Neural progenitor cell (in vitro differentiated cells): ENCODE measurements around the gene TANC1. TPM values are rescaled to one million over a fixed set of nuclear protein-coding genes. Genes with fewer than 3 reads are reported as not detected.

ENCODE experiments used
- DNase-seq: peaks from one replicate; pipeline ENCODE4 v3.0.0-alpha.2; 2016; ENCODE audit warnings: low spot score
- H2AFZ ChIP-seq: fragments of 200-600 bp; sonication (generic); replicated peaks from 2 replicates; pipeline ENCODE4 v1.6.1; 2016; ENCODE audit warnings: antibody characterized with exemption
- H3F3A ChIP-seq: fragments of 200-600 bp; sonication (generic); 2 replicates; pipeline ENCODE4 v1.6.1; 2016; ENCODE audit warnings: antibody characterized with exemption, low read depth
- H3K27ac ChIP-seq: fragments of 200-600 bp; sonication (generic); 2 replicates; pipeline ENCODE4 v1.5.1; 2016; ENCODE audit warnings: mild to moderate bottlenecking
- H3K27me3 ChIP-seq: fragments of 200-600 bp; sonication (generic); 2 replicates; pipeline ENCODE4 v1.6.1; 2016; ENCODE audit warnings: mild to moderate bottlenecking, moderate library complexity
- H3K36me3 ChIP-seq: fragments of 200-600 bp; sonication (generic); 2 replicates; pipeline ENCODE4 v1.5.1; 2016
- H3K4me1 ChIP-seq: fragments of 200-600 bp; sonication (generic); 2 replicates; pipeline ENCODE4 v1.6.1; 2016; ENCODE audit warnings: mixed run types
- H3K4me2 ChIP-seq: fragments of 200-600 bp; sonication (generic); 2 replicates; pipeline ENCODE4 v1.6.1; 2016
- H3K4me3 ChIP-seq: fragments of 200-600 bp; sonication (generic); 2 replicates; pipeline ENCODE4 v1.5.1; 2016
- H3K79me2 ChIP-seq: fragments of 200-600 bp; sonication (generic); 2 replicates; pipeline ENCODE4 v1.6.1; 2016; ENCODE audit warnings: low read depth
- H3K9ac ChIP-seq: fragments of 200-600 bp; sonication (generic); 2 replicates; pipeline ENCODE4 v1.6.1; 2016
- H3K9me3 ChIP-seq: fragments of 200-600 bp; sonication (generic); 2 replicates; pipeline ENCODE4 v1.5.1; 2016; ENCODE audit warnings: low read depth
- H4K20me1 ChIP-seq: fragments of 200-600 bp; sonication (generic); 2 replicates; pipeline ENCODE4 v1.6.1; 2016; ENCODE audit warnings: low read depth
- H3K27ac Mint-ChIP-seq: 3 replicates; pipeline ENCODE4 v1.8.0; 2021; ENCODE audit warnings: mixed read lengths
- H3K27me3 Mint-ChIP-seq: 2 replicates; pipeline ENCODE4 v1.8.0; 2022; ENCODE audit warnings: low read depth, mild to moderate bottlenecking, inconsistent platforms, moderate library complexity, mixed read lengths; ENCODE audit not compliant: insufficient read depth
- H3K36me3 Mint-ChIP-seq: 3 replicates; pipeline ENCODE4 v1.8.0; 2021; ENCODE audit warnings: mixed read lengths
- H3K4me1 Mint-ChIP-seq: 3 replicates; pipeline ENCODE4 v1.8.0; 2021; ENCODE audit warnings: mixed read lengths
- H3K4me3 Mint-ChIP-seq: 3 replicates; pipeline ENCODE4 v1.8.0; 2021; ENCODE audit warnings: mild to moderate bottlenecking, moderate library complexity, mixed read lengths
- H3K9me3 Mint-ChIP-seq: 3 replicates; pipeline ENCODE4 v1.8.0; 2020; ENCODE audit warnings: mixed read lengths
- CTCF ChIP-seq: fragments of 200-600 bp; sonication (generic); IDR thresholded peaks from 2 replicates; pipeline ENCODE4 v1.5.1; 2017; ENCODE audit warnings: antibody characterized with exemption, mild to moderate bottlenecking
- EZH2 ChIP-seq: fragments of 200-600 bp; sonication (generic); IDR thresholded peaks from 2 replicates; pipeline ENCODE4 v1.6.1; 2017; ENCODE audit warnings: antibody characterized with exemption, mild to moderate bottlenecking, moderate library complexity
- EZH2phosphoT487 ChIP-seq: fragments of 200-600 bp; sonication (generic); IDR thresholded peaks from 2 replicates; pipeline ENCODE4 v1.6.1; 2017; ENCODE audit warnings: antibody characterized with exemption
- total RNA-seq: library from RNA; depleted of rRNA; stranded (reverse); fragments of >200 nt; gene quantifications from 2 replicates; pipeline ENCODE4 v1.2.3, GENCODE V29; 2015; ENCODE audit warnings: low replicate concordance

Gene TANC1
- total RNA-seq, 1 donor from 2014 or later, result 11.9 TPM

- no peak overlapping the region for H3K4me2 ChIP-seq
- Mint-ChIP-seq H3K4me3 (no peak overlapping the region), H3K27me3 (no peaks in the 10 kb centered on the region), H3K36me3 (peaks cover 24% of the 10 kb centered on the region), H3K9me3 (peaks cover 8% of the 10 kb centered on the region), H3K27ac (no peak overlapping the region), H3K4me1 (peaks cover 7% of the 10 kb centered on the region)
- no peak overlapping the region for H3K9ac ChIP-seq
- no peaks in the 10 kb centered on the region for H3K27me3 ChIP-seq
- H4K20me1 ChIP-seq, result no peaks in the 10 kb centered on the region
- TF ChIP-seq EZH2phosphoT487, result no peak
- no peak for TF ChIP-seq CTCF
- TF ChIP-seq EZH2, result no peak
- no peak overlapping the region for H2AFZ ChIP-seq
- peaks cover 5% of the 10 kb centered on the region for H3K9me3 ChIP-seq
- no peaks in the 10 kb centered on the region for H3K4me1 ChIP-seq
- no peaks in the 10 kb centered on the region for H3F3A ChIP-seq
- no peak for DNase-seq
- no peak overlapping the region for H3K27ac ChIP-seq
- no peak overlapping the region for H3K4me3 ChIP-seq
- no peaks in the 10 kb centered on the region for H3K36me3 ChIP-seq
- H3K79me2 ChIP-seq, result no peaks in the 10 kb centered on the region
Measured at GRCh38 chr2:159003555-159003954, 35.1 kb downstream of the TANC1 start.

- Histone ChIP-seq H3K9me3 (peaks cover 5% of the 10 kb centered on the region), H3K9ac (no peak overlapping the region), H3K27ac (no peak overlapping the region), H3K27me3 (no peaks in the 10 kb centered on the region), H3F3A (no peaks in the 10 kb centered on the region), H3K79me2 (no peaks in the 10 kb centered on the region), H3K4me1 (no peaks in the 10 kb centered on the region), H3K36me3 (no peaks in the 10 kb centered on the region), H4K20me1 (no peaks in the 10 kb centered on the region), H2AFZ (no peak overlapping the region), H3K4me2 (no peak overlapping the region), H3K4me3 (no peak overlapping the region)
- H3K27me3 Mint-ChIP-seq, result no peaks in the 10 kb centered on the region
- H3K36me3 Mint-ChIP-seq, result peaks cover 24% of the 10 kb centered on the region
- peaks cover 11% of the 10 kb centered on the region for H3K9me3 Mint-ChIP-seq
- TF ChIP-seq EZH2, result no peak
- no peak for TF ChIP-seq CTCF
- no peak for TF ChIP-seq EZH2phosphoT487
- no peak overlapping the region for H3K27ac Mint-ChIP-seq
- H3K4me1 Mint-ChIP-seq, result no peaks in the 10 kb centered on the region
- no peak for DNase-seq
- H3K4me3 Mint-ChIP-seq, result no peak overlapping the region
Measured at GRCh38 chr2:159004849-159005248, 36.4 kb downstream of the TANC1 start.

- Mint-ChIP-seq H3K36me3 (peaks cover 33% of the 10 kb centered on the region), H3K27me3 (peaks cover 5% of the 10 kb centered on the region), H3K27ac (no peak overlapping the region), H3K9me3 (peaks cover 22% of the 10 kb centered on the region), H3K4me1 (peaks cover 7% of the 10 kb centered on the region), H3K4me3 (no peak overlapping the region)
- Histone ChIP-seq H3K4me1 (peaks cover 9% of the 10 kb centered on the region), H3K9ac (no peak overlapping the region), H3K36me3 (no peaks in the 10 kb centered on the region), H3K27me3 (no peaks in the 10 kb centered on the region), H4K20me1 (no peaks in the 10 kb centered on the region), H3K9me3 (no peaks in the 10 kb centered on the region), H2AFZ (no peak overlapping the region), H3F3A (no peaks in the 10 kb centered on the region), H3K27ac (no peak overlapping the region), H3K4me3 (no peak overlapping the region), H3K4me2 (no peak overlapping the region), H3K79me2 (no peaks in the 10 kb centered on the region)
- TF ChIP-seq EZH2, result no peak
- TF ChIP-seq CTCF, result no peak
- no peak for TF ChIP-seq EZH2phosphoT487
- no peak for DNase-seq
Measured at GRCh38 chr2:159009940-159010339, 41.5 kb downstream of the TANC1 start.
